Adipocyte (in vitro differentiated cells): ENCODE results near the gene MBTPS2.
"Not testable (repeated sequence)": the region's sequence is repeated elsewhere in the genome, so short reads cannot be mapped to it uniquely, and the experiment has no call there.

Experiments used
- DNase-seq: peaks from one replicate; pipeline ENCODE4 v3.0.0-alpha.2; 2015; ENCODE audit warnings: low read depth
- H3K27me3 ChIP-seq: replicated peaks from 2 replicates; pipeline ENCODE4 v1.7.0; 2013; ENCODE audit warnings: mild to moderate bottlenecking, low read length, moderate library complexity; ENCODE audit not compliant: control insufficient read depth, insufficient read depth
- H3K36me3 ChIP-seq: 2 replicates; pipeline ENCODE4 v1.7.0; 2013; ENCODE audit warnings: low read length, mild to moderate bottlenecking, moderate library complexity; ENCODE audit not compliant: control insufficient read depth, insufficient read depth, severe bottlenecking
- H3K4me1 ChIP-seq: 2 replicates; pipeline ENCODE4 v1.7.0; 2013; ENCODE audit warnings: mild to moderate bottlenecking, low read length, moderate library complexity; ENCODE audit not compliant: control insufficient read depth, insufficient read depth
- H3K4me3 ChIP-seq: 2 replicates; pipeline ENCODE4 v1.7.0; 2013; ENCODE audit warnings: mild to moderate bottlenecking, low read length, moderate library complexity
- H3K9ac ChIP-seq: 2 replicates; pipeline ENCODE4 v1.7.0; 2013; ENCODE audit warnings: mild to moderate bottlenecking, low read length, moderate library complexity
- H3K9me3 ChIP-seq: 2 replicates; pipeline ENCODE4 v1.7.0; 2013; ENCODE audit warnings: mild to moderate bottlenecking, low read length, moderate library complexity; ENCODE audit not compliant: control insufficient read depth

The MBTPS2 gene

GRCh38 chrX:21863241-21863640 is 23.8 kb downstream of the MBTPS2 start:
- H3K36me3 ChIP-seq = no peaks in the 10 kb centered on the region
- H3K9me3 ChIP-seq = no peaks in the 10 kb centered on the region
- no peaks in the 10 kb centered on the region for H3K4me1 ChIP-seq
- H3K9ac ChIP-seq = no peak overlapping the region
- peak; percentile 16 for DNase-seq
- H3K4me3 ChIP-seq = no peak overlapping the region
- H3K27me3 ChIP-seq = no peaks in the 10 kb centered on the region

- Histone ChIP-seq H3K9ac (no peak overlapping the region), H3K4me3 (no peak overlapping the region), H3K27me3 (no peaks in the 10 kb centered on the region), H3K9me3 (no peaks in the 10 kb centered on the region), H3K36me3 (no peaks in the 10 kb centered on the region), H3K4me1 (no peaks in the 10 kb centered on the region)
- DNase-seq = peak; percentile 23
These were observed 26.0 kb downstream of the MBTPS2 start for GRCh38 chrX:21865436-21865835.

- Histone ChIP-seq H3K9ac (no peak overlapping the region), H3K4me3 (no peak overlapping the region), H3K36me3 (no peaks in the 10 kb centered on the region), H3K4me1 (no peaks in the 10 kb centered on the region), H3K27me3 (no peaks in the 10 kb centered on the region), H3K9me3 (no peaks in the 10 kb centered on the region)
- DNase-seq = peak; percentile 53
These were observed 31.1 kb downstream of the MBTPS2 start for GRCh38 chrX:21870494-21870893.

- H3K9me3 ChIP-seq = no peaks in the 10 kb centered on the region
- no peak overlapping the region for H3K9ac ChIP-seq
- peak; percentile 54 for DNase-seq
- no peak overlapping the region for H3K4me3 ChIP-seq
- H3K4me1 ChIP-seq = no peaks in the 10 kb centered on the region
- H3K36me3 ChIP-seq = no peaks in the 10 kb centered on the region
- no peaks in the 10 kb centered on the region for H3K27me3 ChIP-seq
These were observed 33.8 kb downstream of the MBTPS2 start for GRCh38 chrX:21873063-21873775.

- H3K9me3 ChIP-seq, H3K27me3 ChIP-seq, H3K9ac ChIP-seq, DNase-seq, H3K4me3 ChIP-seq, H3K36me3 ChIP-seq, H3K4me1 ChIP-seq: not testable (repeated sequence)
These were observed 34.8 kb downstream of the MBTPS2 start for GRCh38 chrX:21874182-21874581.

- no peak overlapping the region for H3K4me3 ChIP-seq
- DNase-seq = peak; percentile 42
- no peak overlapping the region for H3K9ac ChIP-seq
- no peaks in the 10 kb centered on the region for H3K9me3 ChIP-seq
- H3K4me1 ChIP-seq = no peaks in the 10 kb centered on the region
- H3K27me3 ChIP-seq = no peaks in the 10 kb centered on the region
- no peaks in the 10 kb centered on the region for H3K36me3 ChIP-seq
These were observed 35.6 kb downstream of the MBTPS2 start for GRCh38 chrX:21875013-21875412.

- H3K36me3 ChIP-seq = no peaks in the 10 kb centered on the region
- H3K9me3 ChIP-seq = no peaks in the 10 kb centered on the region
- peaks cover 12% of the 10 kb centered on the region for H3K4me1 ChIP-seq
- no peak for DNase-seq
- H3K9ac ChIP-seq = no peak overlapping the region
- no peaks in the 10 kb centered on the region for H3K27me3 ChIP-seq
- H3K4me3 ChIP-seq = no peak overlapping the region
These were observed 42.6 kb downstream of the MBTPS2 start for GRCh38 chrX:21881881-21882574.

- H3K4me1 ChIP-seq = peaks cover 12% of the 10 kb centered on the region
These were observed 43.8 kb downstream of the MBTPS2 start for GRCh38 chrX:21883258-21883657.

GRCh38 chrX:21885568-21885967 is 46.2 kb downstream of the MBTPS2 start:
- H3K9ac ChIP-seq = no peak overlapping the region
- H3K36me3 ChIP-seq = no peaks in the 10 kb centered on the region
- H3K27me3 ChIP-seq = no peaks in the 10 kb centered on the region
- peak; percentile 33 for DNase-seq
- H3K4me1 ChIP-seq = peaks cover 12% of the 10 kb centered on the region
- H3K9me3 ChIP-seq = no peaks in the 10 kb centered on the region
- H3K4me3 ChIP-seq = no peak overlapping the region

More at GRCh38 chrX:21883258-21883657, 43.8 kb downstream of the MBTPS2 start:
- H3K36me3 ChIP-seq = no peaks in the 10 kb centered on the region
- H3K9me3 ChIP-seq = no peaks in the 10 kb centered on the region
- no peak overlapping the region for H3K4me3 ChIP-seq
- H3K27me3 ChIP-seq = no peaks in the 10 kb centered on the region
- no peak for DNase-seq
- no peak overlapping the region for H3K9ac ChIP-seq

GRCh38 chrX:21905313-21905712 is 65.9 kb downstream of the MBTPS2 start:
- H3K27me3 ChIP-seq = peaks cover 5% of the 10 kb centered on the region
- no peaks in the 10 kb centered on the region for H3K9me3 ChIP-seq
- no peak for DNase-seq
- no peak overlapping the region for H3K4me3 ChIP-seq
- no peak overlapping the region for H3K9ac ChIP-seq
- no peaks in the 10 kb centered on the region for H3K4me1 ChIP-seq
- H3K36me3 ChIP-seq = no peaks in the 10 kb centered on the region

GRCh38 chrX:21905953-21906352 is 66.5 kb downstream of the MBTPS2 start:
- no peak overlapping the region for H3K9ac ChIP-seq
- H3K4me1 ChIP-seq = no peaks in the 10 kb centered on the region
- DNase-seq = no peak
- H3K36me3 ChIP-seq = no peaks in the 10 kb centered on the region
- H3K27me3 ChIP-seq = peaks cover 5% of the 10 kb centered on the region
- no peak overlapping the region for H3K4me3 ChIP-seq
- no peaks in the 10 kb centered on the region for H3K9me3 ChIP-seq
